Measurements from ENCODE around the gene RNF130.

RNF130 gene

GRCh38 chr5:179912951-179913350 is 158.6 kb downstream of the RNF130 start:
- DNase-seq, result no peak

GRCh38 chr5:179912386-179912785 is 159.2 kb downstream of the RNF130 start:
- no peak for DNase-seq

- DNase-seq, result no peak
These were observed 162.3 kb downstream of the RNF130 start for GRCh38 chr5:179909224-179909623.

- DNase-seq, result no peak
These were observed 163.0 kb downstream of the RNF130 start for GRCh38 chr5:179908528-179908927.

GRCh38 chr5:179907556-179908324 is 163.8 kb downstream of the RNF130 start, which contains the start of gene TBC1D9B:
Gene TBC1D9B (minus strand): TSS chr5:179907897. CDS start chr5:179907821, 76 bp downstream.
- peak; percentile 82 for DNase-seq

- DNase-seq, result peak; percentile 8
These were observed 164.6 kb downstream of the RNF130 start for GRCh38 chr5:179906795-179907555.

GRCh38 chr5:179906294-179906794 is 165.2 kb downstream of the RNF130 start:
- DNase-seq, result no peak

GRCh38 chr5:179905161-179905560 is 166.4 kb downstream of the RNF130 start:
- DNase-seq, result no peak

All from CD4-positive, alpha-beta T cell treated with Interleukin-21 for 1 hour (primary cell).